DND-41 (cell line): ENCODE measurements around the gene AUTS2.

Experiments
- EZH2 ChIP-seq: IDR thresholded peaks from 3 replicates; pipeline ENCODE4 v1.6.1; 2012; ENCODE audit warnings: borderline replicate concordance, low read depth, mild to moderate bottlenecking, moderate library complexity, low read length, inconsistent platforms; ENCODE audit not compliant: severe bottlenecking
- TF ChIP-seq, protein P1 (sequence below): IDR thresholded peaks from 2 replicates; pipeline ENCODE4 v1.5.1; 2012; ENCODE audit warnings: borderline replicate concordance, low read length, moderate library complexity, mild to moderate bottlenecking; ENCODE audit not compliant: poor library complexity, severe bottlenecking; ENCODE audit errors: extremely low read depth

DNA sequence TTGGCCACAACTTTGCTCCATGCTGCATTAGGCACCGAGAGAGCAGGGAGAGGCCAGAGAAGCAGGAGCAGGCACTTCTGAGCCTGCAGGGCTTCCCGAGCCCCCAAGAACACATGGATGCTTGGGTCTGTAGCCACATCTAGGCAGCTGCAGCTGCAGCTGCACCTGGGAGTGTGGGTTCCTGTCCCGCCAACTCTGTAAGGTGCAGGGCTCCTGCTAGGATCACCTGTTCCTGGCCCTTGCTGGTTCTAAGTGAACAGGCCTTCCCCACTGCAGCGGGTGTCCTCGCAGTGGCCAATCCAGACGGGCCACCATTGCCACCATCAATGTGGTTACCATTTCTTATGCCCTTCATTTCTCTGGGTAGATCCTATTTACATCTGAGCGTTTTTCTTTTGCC, 330.3 kb downstream of the AUTS2 start:
- TF ChIP-seq, protein P1, sequence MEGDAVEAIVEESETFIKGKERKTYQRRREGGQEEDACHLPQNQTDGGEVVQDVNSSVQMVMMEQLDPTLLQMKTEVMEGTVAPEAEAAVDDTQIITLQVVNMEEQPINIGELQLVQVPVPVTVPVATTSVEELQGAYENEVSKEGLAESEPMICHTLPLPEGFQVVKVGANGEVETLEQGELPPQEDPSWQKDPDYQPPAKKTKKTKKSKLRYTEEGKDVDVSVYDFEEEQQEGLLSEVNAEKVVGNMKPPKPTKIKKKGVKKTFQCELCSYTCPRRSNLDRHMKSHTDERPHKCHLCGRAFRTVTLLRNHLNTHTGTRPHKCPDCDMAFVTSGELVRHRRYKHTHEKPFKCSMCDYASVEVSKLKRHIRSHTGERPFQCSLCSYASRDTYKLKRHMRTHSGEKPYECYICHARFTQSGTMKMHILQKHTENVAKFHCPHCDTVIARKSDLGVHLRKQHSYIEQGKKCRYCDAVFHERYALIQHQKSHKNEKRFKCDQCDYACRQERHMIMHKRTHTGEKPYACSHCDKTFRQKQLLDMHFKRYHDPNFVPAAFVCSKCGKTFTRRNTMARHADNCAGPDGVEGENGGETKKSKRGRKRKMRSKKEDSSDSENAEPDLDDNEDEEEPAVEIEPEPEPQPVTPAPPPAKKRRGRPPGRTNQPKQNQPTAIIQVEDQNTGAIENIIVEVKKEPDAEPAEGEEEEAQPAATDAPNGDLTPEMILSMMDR, result no peak
- no peak for TF ChIP-seq EZH2
